ENCODE measurements around the gene BABAM1.

- no peak for TF ChIP-seq POLR2A (IDR thresholded peaks at IDR 0.05; ENCODE audit: low read depth, low read length)
- TF ChIP-seq TAF1 (IDR thresholded peaks at IDR 0.05; ENCODE audit: low read depth, low read length) = no peak
- no peak for TF ChIP-seq POLR2AphosphoS5 (IDR thresholded peaks at IDR 0.05; ENCODE audit: low read depth, low read length)
- TF ChIP-seq PAX5 (IDR thresholded peaks at IDR 0.05; ENCODE audit: insufficient read depth, low read length, severe bottlenecking) = no peak
These were observed 45.2 kb downstream of the BABAM1 start for GRCh38 chr19:17312189-17313113.

Measured in GM12891 (cell line).